Measurements from ENCODE around the gene CORO2B. TPM values are rescaled to one million over a fixed set of nuclear protein-coding genes. Genes with fewer than 3 reads are reported as not detected.

Gene CORO2B
- total and polyA plus RNA-seq, 2 experiments from 2014 or later, result 1.6 to 4.6 TPM

DNA sequence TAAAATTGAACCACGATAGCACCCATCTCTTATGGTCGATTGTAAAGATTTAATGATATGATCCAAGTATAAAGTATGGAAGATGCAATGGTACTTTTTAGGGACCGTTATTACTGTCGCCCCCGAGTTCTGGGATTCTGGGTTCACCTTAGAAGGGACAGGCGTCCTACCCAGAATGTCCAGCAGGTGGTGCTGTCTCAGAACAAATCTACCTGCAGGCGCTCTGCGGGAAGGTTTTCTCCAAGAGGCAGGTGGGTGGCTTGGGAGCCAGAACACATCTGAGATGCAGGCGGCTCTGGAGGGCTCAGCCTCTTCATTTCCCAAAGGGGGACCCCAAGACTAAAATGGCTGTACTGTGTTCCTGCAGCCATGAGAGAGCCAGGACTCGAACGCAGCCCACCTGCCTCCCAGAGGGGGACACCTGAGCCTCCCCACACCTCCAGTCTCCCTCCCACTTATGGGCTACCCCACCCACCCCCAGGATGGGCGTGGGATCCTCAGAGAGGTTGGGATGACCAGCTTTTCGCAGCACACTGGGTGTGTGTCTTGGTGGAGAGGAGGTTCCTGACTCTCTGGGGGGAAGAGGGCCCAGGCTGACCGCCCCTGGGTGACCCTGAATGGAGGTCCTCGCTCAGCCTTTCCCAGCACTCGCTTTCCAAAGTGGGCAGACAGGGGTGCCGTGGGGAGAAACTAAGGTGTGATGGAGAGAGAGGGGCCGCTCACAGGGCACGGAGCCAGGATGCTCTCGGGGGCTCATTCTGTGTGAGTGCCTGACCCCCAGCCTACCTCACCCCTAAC is 28.1 kb upstream of the CORO2B start:
- DNase-seq (ENCODE audit: low spot score) (peak; percentile 94), ATAC-seq (peak; percentile 74)
- Mint-ChIP-seq H3K4me1 (0 out of 3 replicates have a peak, but pooled peaks cover 3% of the 10 kb centered on the region), H3K27ac (no peak overlapping the region), H3K36me3 (ENCODE audit: low read depth) (no peaks in the 10 kb centered on the region), H3K4me3 (no peak overlapping the region), H3K9me3 (no peaks in the 10 kb centered on the region; the same call in 2 of the 3 replicates), H3K27me3 (ENCODE audit: insufficient read depth, low read depth, poor library complexity) (peaks cover 2% of the 10 kb centered on the region)
- Histone ChIP-seq H3K4me3 (no peak overlapping the region), H3K36me3 (ENCODE audit: insufficient read depth) (no peaks in the 10 kb centered on the region), H3K9me2 (ENCODE audit: insufficient read depth) (no peaks in the 10 kb centered on the region), H3K4me2 (no peak overlapping the region), H3K27me3 (ENCODE audit: insufficient read depth) (no peaks in the 10 kb centered on the region), H3K27ac (ENCODE audit: low read depth) (no peak overlapping the region), H3K4me1 (ENCODE audit: insufficient read depth) (no peaks in the 10 kb centered on the region), H3F3A (replicated peaks; ENCODE audit: low read depth) (no peaks in the 10 kb centered on the region), H4K20me1 (replicated peaks; ENCODE audit: insufficient read depth) (no peaks in the 10 kb centered on the region), H3K79me2 (replicated peaks; ENCODE audit: insufficient read depth) (no peaks in the 10 kb centered on the region), H2AFZ (no peak overlapping the region)
- TF ChIP-seq, protein P1, sequence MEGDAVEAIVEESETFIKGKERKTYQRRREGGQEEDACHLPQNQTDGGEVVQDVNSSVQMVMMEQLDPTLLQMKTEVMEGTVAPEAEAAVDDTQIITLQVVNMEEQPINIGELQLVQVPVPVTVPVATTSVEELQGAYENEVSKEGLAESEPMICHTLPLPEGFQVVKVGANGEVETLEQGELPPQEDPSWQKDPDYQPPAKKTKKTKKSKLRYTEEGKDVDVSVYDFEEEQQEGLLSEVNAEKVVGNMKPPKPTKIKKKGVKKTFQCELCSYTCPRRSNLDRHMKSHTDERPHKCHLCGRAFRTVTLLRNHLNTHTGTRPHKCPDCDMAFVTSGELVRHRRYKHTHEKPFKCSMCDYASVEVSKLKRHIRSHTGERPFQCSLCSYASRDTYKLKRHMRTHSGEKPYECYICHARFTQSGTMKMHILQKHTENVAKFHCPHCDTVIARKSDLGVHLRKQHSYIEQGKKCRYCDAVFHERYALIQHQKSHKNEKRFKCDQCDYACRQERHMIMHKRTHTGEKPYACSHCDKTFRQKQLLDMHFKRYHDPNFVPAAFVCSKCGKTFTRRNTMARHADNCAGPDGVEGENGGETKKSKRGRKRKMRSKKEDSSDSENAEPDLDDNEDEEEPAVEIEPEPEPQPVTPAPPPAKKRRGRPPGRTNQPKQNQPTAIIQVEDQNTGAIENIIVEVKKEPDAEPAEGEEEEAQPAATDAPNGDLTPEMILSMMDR (conservative IDR thresholded peaks at IDR 0.05; ENCODE audit: low read depth in 2 of 2), result peak; percentile 93 to 95
- TF ChIP-seq ZNF331 (CRISPR knock-in tag; IDR thresholded peaks at IDR 0.05; ENCODE audit: low read depth), result 0 out of 2 replicates have a peak, but pooled peaks have one; percentile 3
- no peak for TF ChIP-seq EZH2phosphoT487 (IDR thresholded peaks at IDR 0.05; ENCODE audit: unreplicated experiment)

DNA sequence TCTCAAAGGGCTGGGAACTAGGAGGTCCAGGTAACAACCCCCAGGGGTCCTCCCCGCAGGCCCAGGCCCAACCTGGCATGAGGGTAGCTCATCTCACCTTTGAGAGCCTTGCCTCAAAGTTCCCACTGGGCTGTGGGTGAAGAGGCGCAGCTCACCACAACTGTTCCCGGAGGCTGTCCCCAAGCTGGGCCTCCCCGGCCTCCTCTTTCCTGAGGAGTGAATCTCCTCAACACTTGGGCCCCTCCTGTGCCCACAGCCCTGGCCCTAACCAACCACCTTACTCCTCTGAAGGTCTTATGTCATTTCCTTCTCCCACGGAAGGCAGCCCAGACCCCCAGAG is 27.5 kb upstream of the CORO2B start:
- no peaks in the 10 kb centered on the region for H3K36me3 ChIP-seq (ENCODE audit: insufficient read depth)
- Mint-ChIP-seq H3K27me3 (ENCODE audit: insufficient read depth, low read depth, poor library complexity) (peaks cover 2% of the 10 kb centered on the region), H3K27ac (no peak overlapping the region)
- TF ChIP-seq, protein P2, sequence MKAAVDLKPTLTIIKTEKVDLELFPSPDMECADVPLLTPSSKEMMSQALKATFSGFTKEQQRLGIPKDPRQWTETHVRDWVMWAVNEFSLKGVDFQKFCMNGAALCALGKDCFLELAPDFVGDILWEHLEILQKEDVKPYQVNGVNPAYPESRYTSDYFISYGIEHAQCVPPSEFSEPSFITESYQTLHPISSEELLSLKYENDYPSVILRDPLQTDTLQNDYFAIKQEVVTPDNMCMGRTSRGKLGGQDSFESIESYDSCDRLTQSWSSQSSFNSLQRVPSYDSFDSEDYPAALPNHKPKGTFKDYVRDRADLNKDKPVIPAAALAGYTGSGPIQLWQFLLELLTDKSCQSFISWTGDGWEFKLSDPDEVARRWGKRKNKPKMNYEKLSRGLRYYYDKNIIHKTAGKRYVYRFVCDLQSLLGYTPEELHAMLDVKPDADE (IDR thresholded peaks at IDR 0.05), result no peak
- TF ChIP-seq CREB1 (CRISPR knock-in tag; IDR thresholded peaks at IDR 0.05; ENCODE audit: low read depth), result no peak
- TF ChIP-seq NANOG (IDR thresholded peaks at IDR 0.05; ENCODE audit: borderline replicate concordance), result no peak
- TF ChIP-seq EZH2phosphoT487 (IDR thresholded peaks at IDR 0.05; ENCODE audit: unreplicated experiment), result no peak
- TF ChIP-seq, protein P3, sequence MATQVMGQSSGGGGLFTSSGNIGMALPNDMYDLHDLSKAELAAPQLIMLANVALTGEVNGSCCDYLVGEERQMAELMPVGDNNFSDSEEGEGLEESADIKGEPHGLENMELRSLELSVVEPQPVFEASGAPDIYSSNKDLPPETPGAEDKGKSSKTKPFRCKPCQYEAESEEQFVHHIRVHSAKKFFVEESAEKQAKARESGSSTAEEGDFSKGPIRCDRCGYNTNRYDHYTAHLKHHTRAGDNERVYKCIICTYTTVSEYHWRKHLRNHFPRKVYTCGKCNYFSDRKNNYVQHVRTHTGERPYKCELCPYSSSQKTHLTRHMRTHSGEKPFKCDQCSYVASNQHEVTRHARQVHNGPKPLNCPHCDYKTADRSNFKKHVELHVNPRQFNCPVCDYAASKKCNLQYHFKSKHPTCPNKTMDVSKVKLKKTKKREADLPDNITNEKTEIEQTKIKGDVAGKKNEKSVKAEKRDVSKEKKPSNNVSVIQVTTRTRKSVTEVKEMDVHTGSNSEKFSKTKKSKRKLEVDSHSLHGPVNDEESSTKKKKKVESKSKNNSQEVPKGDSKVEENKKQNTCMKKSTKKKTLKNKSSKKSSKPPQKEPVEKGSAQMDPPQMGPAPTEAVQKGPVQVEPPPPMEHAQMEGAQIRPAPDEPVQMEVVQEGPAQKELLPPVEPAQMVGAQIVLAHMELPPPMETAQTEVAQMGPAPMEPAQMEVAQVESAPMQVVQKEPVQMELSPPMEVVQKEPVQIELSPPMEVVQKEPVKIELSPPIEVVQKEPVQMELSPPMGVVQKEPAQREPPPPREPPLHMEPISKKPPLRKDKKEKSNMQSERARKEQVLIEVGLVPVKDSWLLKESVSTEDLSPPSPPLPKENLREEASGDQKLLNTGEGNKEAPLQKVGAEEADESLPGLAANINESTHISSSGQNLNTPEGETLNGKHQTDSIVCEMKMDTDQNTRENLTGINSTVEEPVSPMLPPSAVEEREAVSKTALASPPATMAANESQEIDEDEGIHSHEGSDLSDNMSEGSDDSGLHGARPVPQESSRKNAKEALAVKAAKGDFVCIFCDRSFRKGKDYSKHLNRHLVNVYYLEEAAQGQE (IDR thresholded peaks at IDR 0.05; ENCODE audit: unreplicated experiment), result no peak
- TF ChIP-seq, protein P1 (conservative IDR thresholded peaks at IDR 0.05; ENCODE audit: low read depth in 2 of 2), result no peak
- no peak for TF ChIP-seq POLR2AphosphoS5 (IDR thresholded peaks at IDR 0.05; ENCODE audit: low read depth)
- TF ChIP-seq JUNB (IDR thresholded peaks at IDR 0.05; ENCODE audit: unreplicated experiment), result no peak
- no peak for TF ChIP-seq ZNF331 (CRISPR knock-in tag; IDR thresholded peaks at IDR 0.05; ENCODE audit: low read depth)
- no peak for TF ChIP-seq ZNF114 (CRISPR knock-in tag; IDR thresholded peaks at IDR 0.05)
- no peak for TF ChIP-seq STAT1 (IDR thresholded peaks at IDR 0.05; ENCODE audit: unreplicated experiment)

More for the DNA sequence above, 27.5 kb upstream of the CORO2B start:
- no peak overlapping the region for H3K4me2 ChIP-seq
- no peaks in the 10 kb centered on the region for H3K79me2 ChIP-seq (replicated peaks; ENCODE audit: insufficient read depth)
- no peak for ATAC-seq
- no peaks in the 10 kb centered on the region for H3K9me2 ChIP-seq (ENCODE audit: insufficient read depth)
- H3K4me3 ChIP-seq, result no peak overlapping the region
- H3K4me1 Mint-ChIP-seq, result 0 out of 3 replicates have a peak, but pooled peaks cover 3% of the 10 kb centered on the region
- DNase-seq (ENCODE audit: low spot score), result no peak
- no peaks in the 10 kb centered on the region for H3F3A ChIP-seq (replicated peaks; ENCODE audit: low read depth)
- H3K36me3 Mint-ChIP-seq (ENCODE audit: low read depth), result no peaks in the 10 kb centered on the region
- H3K27me3 ChIP-seq (ENCODE audit: insufficient read depth), result no peaks in the 10 kb centered on the region
- no peaks in the 10 kb centered on the region for H3K4me1 ChIP-seq (ENCODE audit: insufficient read depth)
- no peak overlapping the region for H2AFZ ChIP-seq
- H3K4me3 Mint-ChIP-seq, result no peak overlapping the region
- H4K20me1 ChIP-seq (replicated peaks; ENCODE audit: insufficient read depth), result no peaks in the 10 kb centered on the region
- no peak overlapping the region for H3K27ac ChIP-seq (ENCODE audit: low read depth)
- no peaks in the 10 kb centered on the region; the same call in 2 of the 3 replicates for H3K9me3 Mint-ChIP-seq

Measured in GM23338 (cell line).